Measurements from ENCODE around the gene EIF3F. TPM values are rescaled to one million over a fixed set of nuclear protein-coding genes. Genes with fewer than 3 reads are reported as not detected.

Gene EIF3F
- total and polyA plus RNA-seq, 11 donors = 103 to 434 (median 147) TPM

GRCh38 chr11:8011371-8011770, 24.2 kb downstream of the EIF3F start:
- no peak for DNase-seq
- Histone ChIP-seq H3K36me3 (no peaks in the 10 kb centered on the region), H3K27ac (no peak overlapping the region), H3K4me3 (no peak overlapping the region), H3K4me1 (no peaks in the 10 kb centered on the region), H3K9me3 (no peaks in the 10 kb centered on the region), H3K27me3 (peaks cover 0 to 8% (median 0%) of the 10 kb centered on the region in 9 donors)
- intact Hi-C loops (cut with DNase I) = loop anchor here in 2 of 10 donors (2.0 to 5.0 kb wide), 2 partner anchors 76 to 87 kb away; no protein-coding TSS in a partner anchor
- 78 to 92% (median 88%) methylated on average over 2 of the region's 2 CpGs for WGBS, 4 donors
- no peak for TF ChIP-seq POLR2A (IDR thresholded peaks at IDR 0.05)
- TF ChIP-seq, protein P1, sequence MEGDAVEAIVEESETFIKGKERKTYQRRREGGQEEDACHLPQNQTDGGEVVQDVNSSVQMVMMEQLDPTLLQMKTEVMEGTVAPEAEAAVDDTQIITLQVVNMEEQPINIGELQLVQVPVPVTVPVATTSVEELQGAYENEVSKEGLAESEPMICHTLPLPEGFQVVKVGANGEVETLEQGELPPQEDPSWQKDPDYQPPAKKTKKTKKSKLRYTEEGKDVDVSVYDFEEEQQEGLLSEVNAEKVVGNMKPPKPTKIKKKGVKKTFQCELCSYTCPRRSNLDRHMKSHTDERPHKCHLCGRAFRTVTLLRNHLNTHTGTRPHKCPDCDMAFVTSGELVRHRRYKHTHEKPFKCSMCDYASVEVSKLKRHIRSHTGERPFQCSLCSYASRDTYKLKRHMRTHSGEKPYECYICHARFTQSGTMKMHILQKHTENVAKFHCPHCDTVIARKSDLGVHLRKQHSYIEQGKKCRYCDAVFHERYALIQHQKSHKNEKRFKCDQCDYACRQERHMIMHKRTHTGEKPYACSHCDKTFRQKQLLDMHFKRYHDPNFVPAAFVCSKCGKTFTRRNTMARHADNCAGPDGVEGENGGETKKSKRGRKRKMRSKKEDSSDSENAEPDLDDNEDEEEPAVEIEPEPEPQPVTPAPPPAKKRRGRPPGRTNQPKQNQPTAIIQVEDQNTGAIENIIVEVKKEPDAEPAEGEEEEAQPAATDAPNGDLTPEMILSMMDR (IDR thresholded peaks at IDR 0.05) = no peak
- ATAC-seq = no peak

GRCh38 chr11:8011981-8012444, 24.9 kb downstream of the EIF3F start:
- intact Hi-C loops (cut with DNase I) = loop anchor here in 2 of 10 donors (2.0 to 5.0 kb wide), 2 partner anchors 75 to 87 kb away; no protein-coding TSS in a partner anchor
- WGBS, 4 donors = 58 to 63% (median 60%) methylated on average over 4 of the region's 4 CpGs
- ATAC-seq (no peak), DNase-seq (no peak)
- TF ChIP-seq, protein P1 (IDR thresholded peaks at IDR 0.05) = no peak
- TF ChIP-seq POLR2A (IDR thresholded peaks at IDR 0.05) = no peak
- Histone ChIP-seq H3K27ac (no peak overlapping the region), H3K9me3 (no peaks in the 10 kb centered on the region), H3K4me3 (no peak overlapping the region), H3K27me3 (peaks cover 0 to 15% (median 0%) of the 10 kb centered on the region in 9 donors), H3K4me1 (no peaks in the 10 kb centered on the region), H3K36me3 (no peaks in the 10 kb centered on the region)

DNA sequence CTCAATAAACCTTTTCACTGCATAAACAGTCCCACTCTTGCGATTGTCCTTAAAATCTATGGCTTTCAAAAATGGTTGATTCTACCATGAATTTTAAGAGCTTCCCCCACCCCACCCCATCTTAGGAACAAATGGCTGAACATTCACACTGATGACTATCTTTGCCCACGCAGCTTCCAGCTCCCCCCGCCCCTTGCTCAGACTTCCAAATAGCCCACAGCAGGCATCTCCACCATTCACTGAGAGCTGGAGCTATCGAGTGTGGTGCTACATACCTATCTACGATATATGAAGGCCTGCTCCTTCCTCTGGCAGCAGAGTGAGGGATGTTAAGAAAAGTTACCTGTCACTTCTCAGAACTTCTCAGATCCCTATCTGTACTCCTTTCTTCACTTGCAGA, 26.7 kb downstream of the EIF3F start:
- Histone ChIP-seq H3K27me3 (peaks cover 0 to 33% (median 0%) of the 10 kb centered on the region in 9 donors), H3K27ac (no peak overlapping the region), H3K4me3 (no peak overlapping the region), H3K36me3 (no peaks in the 10 kb centered on the region), H3K4me1 (peaks cover 0 to 8% (median 0%) of the 10 kb centered on the region in 12 donors), H3K9me3 (no peaks in the 10 kb centered on the region)
- intact Hi-C loops (cut with DNase I) = loop anchor here in 1 of 10 donors (5.0 kb wide), 1 partner anchor 73 kb away; no protein-coding TSS in a partner anchor
- TF ChIP-seq POLR2A (IDR thresholded peaks at IDR 0.05) = no peak
- TF ChIP-seq, protein P1 (IDR thresholded peaks at IDR 0.05) = no peak
- 75 to 89% (median 82%) methylated on average over 5 of the region's 5 CpGs for WGBS, 4 donors
- ATAC-seq = no peak
- no peak for DNase-seq

DNA sequence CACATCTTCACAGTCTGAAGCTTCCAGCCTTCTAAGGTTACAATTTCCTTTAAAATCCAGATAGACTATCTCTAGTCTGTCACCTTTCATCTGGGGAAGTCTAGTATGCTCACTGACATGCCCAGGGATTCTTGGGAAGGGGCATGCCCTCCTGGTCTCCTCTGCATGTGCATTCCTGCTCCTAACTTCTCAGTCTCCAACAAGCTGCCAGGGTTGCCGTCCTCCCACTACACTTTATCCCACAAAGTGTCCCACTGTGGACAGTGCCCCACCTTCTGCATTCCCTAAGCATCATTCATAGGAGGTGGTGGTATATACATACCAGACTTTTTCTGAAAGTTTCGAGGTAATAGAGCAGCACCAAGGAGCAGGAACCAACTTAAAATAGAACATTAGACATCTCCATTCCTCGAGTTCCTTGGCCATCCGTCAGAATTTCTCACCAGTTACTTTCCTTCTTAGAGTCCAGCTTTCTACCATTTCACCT, 28.7 kb downstream of the EIF3F start:
- Histone ChIP-seq H3K4me3 (no peak overlapping the region), H3K36me3 (no peaks in the 10 kb centered on the region), H3K9me3 (no peaks in the 10 kb centered on the region), H3K27me3 (peaks cover 0 to 52% (median 0%) of the 10 kb centered on the region in 9 donors), H3K27ac (no peak overlapping the region), H3K4me1 (peaks cover 0 to 16% (median 5%) of the 10 kb centered on the region in 12 donors)
- 51 to 61% (median 52%) methylated on average over 4 of the region's 4 CpGs for WGBS, 4 donors
- DNase-seq (no peak), ATAC-seq (no peak)
- TF ChIP-seq, protein P1 (IDR thresholded peaks at IDR 0.05) = no peak
- TF ChIP-seq POLR2A (IDR thresholded peaks at IDR 0.05) = no peak
- intact Hi-C loops (cut with DNase I) = no loop called here
